ENCODE results near the gene BPGM.

DNA sequence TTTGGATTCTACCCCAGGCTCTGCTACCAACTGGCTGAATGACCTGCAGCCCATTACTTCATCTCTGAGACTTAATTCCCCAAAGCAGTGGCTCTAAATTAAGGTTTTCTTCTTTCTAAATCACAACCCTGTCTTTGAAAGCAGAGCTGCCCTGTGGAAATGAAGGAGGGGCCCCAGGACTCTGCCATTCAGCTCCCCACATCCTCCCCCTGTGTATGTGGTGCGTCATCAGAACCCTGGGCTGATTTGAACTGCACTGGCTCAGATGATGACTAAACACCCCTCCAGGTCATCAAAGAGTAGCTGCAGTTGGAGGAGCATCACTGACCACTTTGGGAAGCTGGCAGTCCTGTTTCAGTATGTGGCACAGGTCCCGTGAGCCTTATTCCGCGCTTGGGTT lies 46.6 kb downstream of the BPGM start:
- no peak for TF ChIP-seq CTCF (IDR thresholded peaks at IDR 0.05; ENCODE audit: borderline replicate concordance, extremely low read depth, low read length, poor library complexity, severe bottlenecking)
- TF ChIP-seq EZH2 (IDR thresholded peaks at IDR 0.05; ENCODE audit: borderline replicate concordance, low read depth, low read length, severe bottlenecking) = no peak
